Stimulated activated CD4-positive, alpha-beta T cell treated with anti-CD3 and anti-CD28 coated beads, Interleukin-15, amount 100 ng/mL, for 24 hours (primary cell): ENCODE results near the gene GJA4.

ENCODE experiments used
- DNase-seq: peaks from one replicate; pipeline ENCODE4 v3.0.0-alpha.2; 2020

The GJA4 gene

GRCh38 chr1:34842073-34842472, 49.3 kb downstream of the GJA4 start:
- DNase-seq = no peak

GRCh38 chr1:34842952-34843371, 50.2 kb downstream of the GJA4 start:
- no peak for DNase-seq

GRCh38 chr1:34843392-34844251, 50.8 kb downstream of the GJA4 start:
- no peak for DNase-seq

GRCh38 chr1:34844252-34844634, 51.4 kb downstream of the GJA4 start:
- DNase-seq = no peak
